Lower lobe of right lung (tissue), 2 donors: Measurements from ENCODE around the gene MAPRE2. TPM values are rescaled to one million over a fixed set of nuclear protein-coding genes. Genes with fewer than 3 reads are reported as not detected.

Experiments used
- ATAC-seq, 2 donors: fragments of 200-7000 bp; cut with Tn5 transposase; one replicate each; pipeline ENCODE4 v1.9.1; 2020 to 2022; ENCODE audit warnings: mild to moderate bottlenecking in 2 of 2, moderate library complexity in 2 of 2
- DNase-seq: peaks from one replicate; pipeline ENCODE4 v3.0.0-alpha.2; 2020
- H3K27ac ChIP-seq: fragments of 200-600 bp; one replicate; pipeline ENCODE4 v1.8.0; 2022
- H3K27me3 ChIP-seq: fragments of 200-600 bp; one replicate; pipeline ENCODE4 v1.8.0; 2022; ENCODE audit warnings: low read depth
- H3K36me3 ChIP-seq: fragments of 200-600 bp; one replicate; pipeline ENCODE4 v1.8.0; 2022; ENCODE audit warnings: mild to moderate bottlenecking
- H3K4me1 ChIP-seq: fragments of 200-600 bp; one replicate; pipeline ENCODE4 v1.8.0; 2022
- H3K4me3 ChIP-seq: fragments of 200-600 bp; one replicate; pipeline ENCODE4 v1.8.0; 2022; ENCODE audit warnings: mild to moderate bottlenecking
- H3K9me3 ChIP-seq: fragments of 200-600 bp; one replicate; pipeline ENCODE4 v1.8.0; 2022
- CTCF ChIP-seq: fragments of 200-600 bp; IDR thresholded peaks from one replicate; pipeline ENCODE4 v1.8.0; 2022; ENCODE audit warnings: antibody characterized with exemption, mild to moderate bottlenecking
- intact Hi-C: fragments of 100-400 bp; cut with DNase I; formaldehyde crosslinking; loops from one replicate; pipeline ENCODE4 v1.11.0; 2022
- total RNA-seq: library from RNA; stranded (reverse); fragmentation: NEBNext Ultra II Directional; extraction: Animal tissue kit (Norgen Biotek cat#: 25700); gene quantifications from one replicate; pipeline ENCODE4 v1.2.1, GENCODE V29; 2021
- donor health status: DM: no; HTN: yes; CAD: no; lungs with severe emphysema.

The MAPRE2 gene
- total RNA-seq, 1 donor from 2014 or later = 33.8 TPM

GRCh38 chr18:35054401-35054800 is 13.2 kb downstream of the MAPRE2 start:
- Histone ChIP-seq H3K9me3 (no peaks in the 10 kb centered on the region), H3K27ac (no peak overlapping the region), H3K27me3 (no peaks in the 10 kb centered on the region), H3K4me1 (peaks cover 34% of the 10 kb centered on the region), H3K4me3 (no peak overlapping the region), H3K36me3 (no peaks in the 10 kb centered on the region)
- TF ChIP-seq CTCF = no peak
- DNase-seq (no peak), ATAC-seq (no peak)
- intact Hi-C loops = no loop called here

- intact Hi-C loops = no loop called here
- Histone ChIP-seq H3K9me3 (no peaks in the 10 kb centered on the region), H3K4me3 (no peak overlapping the region), H3K27ac (no peak overlapping the region), H3K36me3 (no peaks in the 10 kb centered on the region), H3K4me1 (peaks cover 29% of the 10 kb centered on the region), H3K27me3 (no peaks in the 10 kb centered on the region)
- DNase-seq (no peak), ATAC-seq (no peak)
- TF ChIP-seq CTCF = no peak
Observed at GRCh38 chr18:35055105-35055504, 13.9 kb downstream of the MAPRE2 start.

GRCh38 chr18:35055726-35056125 is 14.5 kb downstream of the MAPRE2 start:
- ATAC-seq = no peak
- intact Hi-C loops = no loop called here
- no peak for TF ChIP-seq CTCF

GRCh38 chr18:35059280-35059927 is 18.2 kb downstream of the MAPRE2 start:
- H3K9me3 ChIP-seq = no peaks in the 10 kb centered on the region
- no peak for ATAC-seq
- no peak overlapping the region for H3K4me3 ChIP-seq
- TF ChIP-seq CTCF = no peak
- H3K27ac ChIP-seq = no peak overlapping the region
- peaks cover 7% of the 10 kb centered on the region for H3K4me1 ChIP-seq
- DNase-seq = no peak
- intact Hi-C loops = no loop called here
- no peaks in the 10 kb centered on the region for H3K27me3 ChIP-seq
- no peaks in the 10 kb centered on the region for H3K36me3 ChIP-seq

More at GRCh38 chr18:35055726-35056125, 14.5 kb downstream of the MAPRE2 start:
- no peak for DNase-seq
- no peaks in the 10 kb centered on the region for H3K27me3 ChIP-seq
- no peak overlapping the region for H3K4me3 ChIP-seq
- peaks cover 26% of the 10 kb centered on the region for H3K4me1 ChIP-seq
- no peak overlapping the region for H3K27ac ChIP-seq
- H3K9me3 ChIP-seq = no peaks in the 10 kb centered on the region
- H3K36me3 ChIP-seq = no peaks in the 10 kb centered on the region

GRCh38 chr18:35060122-35060815 is 19.1 kb downstream of the MAPRE2 start:
- intact Hi-C loops = no loop called here
- ATAC-seq = no peak
- no peak overlapping the region for H3K27ac ChIP-seq

More at GRCh38 chr18:35060122-35060815, 19.1 kb downstream of the MAPRE2 start:
- Histone ChIP-seq H3K27me3 (no peaks in the 10 kb centered on the region), H3K36me3 (no peaks in the 10 kb centered on the region), H3K9me3 (no peaks in the 10 kb centered on the region), H3K4me1 (peaks cover 14% of the 10 kb centered on the region), H3K4me3 (no peak overlapping the region)
- TF ChIP-seq CTCF = no peak
- no peak for DNase-seq
